GM21381 (cell line): ENCODE results near the gene FGD2.
"Not testable (repeated sequence)": the region's sequence is repeated elsewhere in the genome, so short reads cannot be mapped to it uniquely, and the experiment has no call there.

Experiments used
- ATAC-seq: cut with Tn5 transposase; IDR thresholded peaks from one replicate; pipeline ENCODE4 v1.9.1; 2021; ENCODE audit warnings: mild to moderate bottlenecking, moderate library complexity; ENCODE audit not compliant: unreplicated experiment

Gene FGD2

GRCh38 chr6:37038292-37039198, 33.1 kb downstream of the FGD2 start:
- ATAC-seq = no peak

GRCh38 chr6:37039958-37040357, 34.5 kb downstream of the FGD2 start:
- ATAC-seq = no peak

- ATAC-seq = no peak
These were observed 36.1 kb downstream of the FGD2 start for GRCh38 chr6:37041521-37041920.

- ATAC-seq = no peak
These were observed 36.7 kb downstream of the FGD2 start for GRCh38 chr6:37042150-37042549.

GRCh38 chr6:37043091-37043490, 37.6 kb downstream of the FGD2 start:
- ATAC-seq = not testable (repeated sequence)

- no peak for ATAC-seq
These were observed 41.9 kb downstream of the FGD2 start for GRCh38 chr6:37047346-37047688.

GRCh38 chr6:37047689-37048402, 42.4 kb downstream of the FGD2 start:
- no peak for ATAC-seq

GRCh38 chr6:37048403-37048850, 43.0 kb downstream of the FGD2 start:
- ATAC-seq = no peak

- ATAC-seq = peak; percentile 44
These were observed 43.6 kb downstream of the FGD2 start for GRCh38 chr6:37048851-37049757.

GRCh38 chr6:37049758-37050044, 44.2 kb downstream of the FGD2 start:
- no peak for ATAC-seq

GRCh38 chr6:37050045-37050853, 44.8 kb downstream of the FGD2 start:
- no peak for ATAC-seq

GRCh38 chr6:37050854-37051137, 45.3 kb downstream of the FGD2 start:
- ATAC-seq = no peak

GRCh38 chr6:37051138-37052026, 45.9 kb downstream of the FGD2 start:
- no peak for ATAC-seq

- no peak for ATAC-seq
These were observed 46.7 kb downstream of the FGD2 start for GRCh38 chr6:37052027-37052628.

GRCh38 chr6:37053683-37054082, 48.2 kb downstream of the FGD2 start:
- ATAC-seq = no peak

- ATAC-seq = no peak
These were observed 48.7 kb downstream of the FGD2 start for GRCh38 chr6:37054171-37054570.

GRCh38 chr6:37054580-37054979, 49.1 kb downstream of the FGD2 start:
- no peak for ATAC-seq

- no peak for ATAC-seq
These were observed 50.6 kb downstream of the FGD2 start for GRCh38 chr6:37056112-37056403.

GRCh38 chr6:37056439-37057127, 51.1 kb downstream of the FGD2 start:
- no peak for ATAC-seq
